ENCODE measurements around the gene PRICKLE1.
"Not testable (repeated sequence)": the region's sequence is repeated elsewhere in the genome, so short reads cannot be mapped to it uniquely, and the experiment has no call there.

Gene PRICKLE1

DNA sequence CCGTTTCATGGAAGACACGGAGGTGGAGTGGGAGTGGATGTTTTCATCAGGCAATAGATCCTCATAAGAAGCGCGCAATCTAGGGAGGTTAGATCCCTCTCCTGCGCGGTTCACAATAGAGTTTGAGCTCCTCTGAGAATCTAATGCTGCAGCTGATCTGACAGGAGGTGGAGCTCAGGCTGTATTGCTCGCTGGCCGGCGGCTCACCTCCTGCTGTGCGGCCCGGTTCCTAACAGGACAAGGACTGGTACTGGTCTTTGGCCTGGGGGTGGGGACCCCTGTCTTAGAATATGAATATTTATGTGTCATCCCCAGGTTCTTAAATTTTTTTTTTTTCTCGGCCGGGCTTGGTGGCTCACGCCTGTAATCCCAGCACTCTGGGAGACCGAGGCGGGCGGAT is 36.7 kb downstream of the PRICKLE1 start:
- DNase-seq: no peak

GRCh38 chr12:42550800-42551199 is 38.7 kb downstream of the PRICKLE1 start:
- no peak for DNase-seq

GRCh38 chr12:42546709-42547108 is 42.8 kb downstream of the PRICKLE1 start:
- DNase-seq: no peak

- DNase-seq: no peak
Measured at GRCh38 chr12:42541965-42542364, 47.6 kb downstream of the PRICKLE1 start.

DNA sequence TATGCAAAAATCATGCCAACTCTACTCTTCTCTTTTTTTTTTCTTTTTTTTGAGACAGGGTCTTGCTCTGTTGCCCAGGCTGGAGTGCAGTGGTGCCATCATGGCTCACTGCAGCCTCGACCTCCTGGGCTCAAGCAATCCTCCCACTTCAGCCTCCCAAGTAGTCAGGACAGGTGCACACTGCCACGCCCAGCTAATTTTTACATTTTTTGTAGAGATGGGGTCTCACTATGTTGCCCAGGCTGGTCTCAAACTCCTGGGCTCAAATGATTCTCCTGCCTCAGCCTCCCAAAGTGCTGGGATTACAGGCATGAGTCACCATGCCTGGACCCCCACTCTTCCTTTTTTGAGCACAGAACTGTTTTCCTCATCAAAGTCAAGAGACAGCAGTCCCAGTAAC is 48.2 kb downstream of the PRICKLE1 start:
- not testable (repeated sequence) for DNase-seq

GRCh38 chr12:42539696-42540095 is 49.9 kb downstream of the PRICKLE1 start:
- no peak for DNase-seq

DNA sequence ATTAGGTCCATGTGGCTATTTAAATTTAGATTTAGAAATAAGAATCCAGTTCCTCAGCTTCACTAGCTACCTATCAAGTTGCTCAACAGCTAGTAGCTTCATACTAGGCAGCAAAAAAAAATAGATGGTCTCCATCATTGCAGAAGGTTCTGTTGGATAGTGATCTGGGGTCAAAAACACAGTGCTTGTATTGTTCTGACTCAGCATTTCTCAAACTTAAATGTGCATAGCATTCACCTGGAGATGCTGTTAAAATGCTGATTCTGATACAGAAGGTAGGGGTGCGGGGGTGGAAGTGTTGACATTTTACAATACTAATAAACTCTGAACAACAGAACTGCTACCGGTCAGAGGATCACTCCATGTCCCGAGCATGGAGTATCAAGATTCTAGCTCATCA is 51.3 kb downstream of the PRICKLE1 start:
- no peak for DNase-seq

DNA sequence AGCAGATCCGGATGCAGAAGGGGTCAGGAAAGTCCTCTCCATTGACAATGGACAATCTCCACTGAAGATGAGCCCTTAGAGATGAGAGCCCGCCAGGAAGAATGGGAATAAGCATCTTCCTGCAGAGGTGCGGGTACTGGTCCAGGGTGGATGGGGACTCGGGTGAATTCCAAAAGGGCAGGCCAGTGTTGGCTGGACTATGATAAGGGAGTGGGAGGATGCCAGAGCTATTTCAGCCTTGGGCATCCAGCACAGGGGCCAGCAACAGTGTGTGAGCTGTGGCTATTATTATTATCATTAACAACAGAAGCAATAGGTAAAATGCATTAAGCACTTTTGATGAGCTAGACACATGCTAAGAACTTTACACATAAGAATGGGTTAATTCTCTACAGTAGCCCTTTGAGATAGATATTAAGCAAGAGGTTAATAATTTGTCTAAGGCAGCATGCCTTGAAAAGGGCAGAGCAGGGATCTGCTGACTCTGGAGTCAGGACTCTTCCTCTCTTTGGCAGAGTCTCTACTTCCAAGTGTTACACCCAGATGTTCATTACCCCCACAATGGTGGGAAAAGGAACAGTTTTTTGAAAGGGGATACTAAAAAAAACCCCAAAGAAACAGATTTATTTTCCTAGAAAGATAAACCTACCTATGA is 55.2 kb downstream of the PRICKLE1 start:
- no peak for DNase-seq

- DNase-seq: no peak
Measured at GRCh38 chr12:42530284-42530683, 59.3 kb downstream of the PRICKLE1 start.

DNA sequence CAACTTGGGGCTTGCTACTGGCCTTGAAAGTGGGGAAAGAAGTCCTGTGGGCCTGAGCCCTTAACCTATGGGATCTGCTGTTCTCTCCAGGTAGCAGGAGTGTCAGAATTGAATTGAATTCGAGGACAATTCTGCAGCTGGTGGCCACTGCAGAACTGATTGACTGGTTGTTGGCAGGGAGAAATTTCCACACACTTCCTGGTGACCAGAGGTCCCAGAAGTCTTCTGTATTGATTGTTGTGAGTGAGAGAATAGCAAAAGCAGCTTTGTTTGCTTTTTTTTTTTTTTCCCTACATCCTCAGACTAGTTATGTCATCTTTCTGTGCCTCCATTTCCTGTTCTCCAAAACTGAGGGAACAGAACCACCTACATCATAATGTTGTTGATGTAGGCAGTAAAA is 64.1 kb downstream of the PRICKLE1 start:
- no peak for DNase-seq

DNA sequence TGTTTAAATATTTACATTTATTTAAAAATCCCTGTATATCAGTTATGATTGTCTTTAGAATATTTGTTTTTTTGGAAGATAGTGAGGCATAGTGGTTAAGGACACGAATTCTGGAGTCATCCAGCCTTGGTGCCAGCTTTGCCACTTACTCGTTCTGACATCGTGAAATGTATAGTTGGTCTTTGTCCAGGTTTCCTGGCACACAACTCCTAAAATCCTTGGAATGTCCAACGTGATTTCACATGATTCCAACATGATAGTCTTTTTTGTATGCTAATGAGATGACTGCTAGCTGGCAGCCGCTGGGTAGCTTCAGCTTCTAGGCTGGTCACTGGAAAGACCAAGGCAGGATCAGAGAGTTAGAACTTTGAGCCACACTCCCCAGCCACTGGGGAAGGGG is 64.8 kb downstream of the PRICKLE1 start:
- no peak for DNase-seq

GRCh38 chr12:42516573-42516972 is 73.0 kb downstream of the PRICKLE1 start:
- no peak for DNase-seq

DNA sequence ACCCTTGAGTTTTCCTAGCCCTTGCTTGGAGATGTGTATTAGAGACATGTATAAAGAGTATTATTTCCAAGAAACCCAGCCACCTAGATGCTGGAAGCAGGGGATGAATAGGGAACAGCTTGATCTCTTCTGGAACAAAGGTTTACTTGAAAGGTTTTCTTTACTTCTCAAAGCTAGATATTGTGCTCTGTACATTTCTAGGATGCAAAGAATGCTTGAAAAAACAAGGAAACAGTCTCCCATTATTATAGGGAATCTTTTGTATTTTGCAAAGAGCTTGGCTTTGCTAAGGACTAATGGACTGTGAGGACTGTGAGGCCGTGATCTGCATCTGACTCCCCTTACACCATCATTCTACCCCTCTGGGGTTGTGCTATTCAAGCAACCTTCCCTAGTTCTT is 77.9 kb downstream of the PRICKLE1 start:
- DNase-seq: no peak

- DNase-seq: no peak
Measured at GRCh38 chr12:42510823-42511222, 78.7 kb downstream of the PRICKLE1 start.

DNA sequence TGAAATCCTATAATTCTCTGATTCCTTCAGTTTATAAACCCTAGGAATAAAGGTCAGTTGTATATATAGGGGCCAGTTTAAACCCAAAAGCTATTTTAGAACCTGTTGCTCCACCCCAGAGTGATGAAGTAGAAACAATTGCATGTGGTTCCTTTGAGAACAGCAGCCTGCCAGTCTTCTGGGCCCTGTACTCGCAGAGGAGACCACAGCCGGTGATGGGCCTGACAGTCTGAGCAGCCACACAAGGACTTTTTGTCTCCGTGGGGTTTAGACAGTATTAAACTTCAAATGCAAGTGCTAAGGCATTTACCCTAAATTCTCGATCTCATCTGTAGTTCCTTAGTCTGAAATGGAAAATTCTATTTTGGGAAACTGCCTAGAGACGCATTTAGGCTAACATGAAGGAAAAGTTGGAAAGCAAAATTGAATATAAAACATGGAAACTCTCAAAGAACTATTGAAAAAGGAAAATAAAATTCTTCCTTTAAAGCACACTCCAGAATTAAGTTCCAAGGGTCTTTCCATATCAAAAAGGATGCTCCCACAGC is 80.6 kb downstream of the PRICKLE1 start:
- DNase-seq: no peak

DNA sequence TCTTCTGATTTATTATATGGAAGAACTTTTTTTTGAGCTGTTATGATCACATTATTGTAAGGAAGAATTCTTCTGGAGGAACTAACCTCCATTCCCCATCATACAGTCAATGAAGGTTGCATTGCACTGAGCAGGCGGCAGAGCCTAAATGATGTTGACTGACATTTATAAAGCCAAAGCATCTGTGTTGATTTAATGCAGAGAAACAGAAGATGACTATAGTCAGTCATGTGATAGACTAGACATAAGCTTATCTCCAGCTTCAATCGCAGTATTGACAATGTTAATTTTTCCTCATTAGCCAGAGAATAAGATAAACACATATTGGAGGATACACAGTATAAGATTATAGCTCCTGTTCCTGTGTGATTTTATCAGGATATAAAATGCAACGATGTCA is 82.0 kb downstream of the PRICKLE1 start:
- DNase-seq: no peak

DNA sequence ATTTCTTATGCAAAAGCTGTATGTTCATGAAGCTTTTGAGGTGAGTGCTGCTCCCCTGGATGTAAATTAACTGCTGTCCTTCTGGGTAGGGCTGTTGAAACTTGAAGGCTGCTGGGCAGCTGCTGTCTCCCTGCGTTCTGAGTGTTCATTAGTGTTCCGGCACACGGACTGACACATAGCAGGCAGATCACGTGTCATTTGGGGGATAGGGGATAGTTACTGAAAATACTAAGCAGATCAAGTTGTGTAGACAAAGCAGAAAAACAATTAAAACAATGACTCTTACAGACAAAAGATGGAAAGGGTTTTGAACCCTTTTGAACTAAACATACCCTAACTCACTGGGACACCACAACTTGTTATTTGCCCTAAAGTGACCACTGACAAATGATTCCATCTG is 82.5 kb downstream of the PRICKLE1 start:
- DNase-seq: no peak

- no peak for DNase-seq
Measured at GRCh38 chr12:42504049-42504448, 85.5 kb downstream of the PRICKLE1 start.

- no peak for DNase-seq
Measured at GRCh38 chr12:42502682-42503081, 86.9 kb downstream of the PRICKLE1 start.

GRCh38 chr12:42498549-42499247 is 90.8 kb downstream of the PRICKLE1 start:
- no peak for DNase-seq

DNA sequence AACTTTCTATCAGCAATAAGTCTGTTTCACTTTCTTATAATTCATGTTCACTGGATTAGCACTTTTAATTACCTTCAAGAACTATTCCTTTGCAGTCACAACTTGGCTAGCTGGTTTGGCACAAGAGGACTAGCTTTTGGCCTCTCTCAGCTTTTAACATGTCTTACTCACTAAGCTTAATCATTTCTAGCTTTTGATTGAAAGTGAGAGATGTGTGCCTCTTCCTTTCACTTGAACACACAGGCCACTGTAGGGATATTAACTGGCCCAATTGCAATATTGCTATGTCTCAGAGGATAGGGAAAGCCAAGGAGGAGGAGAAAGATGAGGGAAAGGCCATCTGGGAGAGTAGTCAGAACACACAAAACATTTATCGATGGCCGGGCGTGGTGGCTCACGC is 92.7 kb downstream of the PRICKLE1 start:
- DNase-seq: no peak

DNA sequence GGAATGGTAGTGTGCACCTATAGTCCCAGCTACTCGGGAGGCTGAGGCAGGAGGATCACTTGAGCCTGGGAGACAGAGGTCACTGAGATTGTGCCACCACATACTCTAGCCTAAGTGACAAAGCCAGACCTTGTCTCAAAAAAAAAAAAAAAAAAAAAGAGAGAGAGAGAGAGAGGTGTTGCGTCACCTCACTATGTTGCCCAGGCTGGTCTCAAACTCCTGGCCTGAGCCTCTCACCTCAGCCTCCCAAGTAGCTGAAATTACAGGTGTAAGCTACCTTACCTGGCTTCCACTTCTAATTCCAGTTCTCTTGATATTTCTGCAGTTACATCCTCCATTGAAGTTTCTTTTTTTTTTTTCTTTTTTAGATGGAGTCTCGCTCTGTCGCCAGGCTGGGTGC is 94.3 kb downstream of the PRICKLE1 start:
- no peak for DNase-seq

DNA sequence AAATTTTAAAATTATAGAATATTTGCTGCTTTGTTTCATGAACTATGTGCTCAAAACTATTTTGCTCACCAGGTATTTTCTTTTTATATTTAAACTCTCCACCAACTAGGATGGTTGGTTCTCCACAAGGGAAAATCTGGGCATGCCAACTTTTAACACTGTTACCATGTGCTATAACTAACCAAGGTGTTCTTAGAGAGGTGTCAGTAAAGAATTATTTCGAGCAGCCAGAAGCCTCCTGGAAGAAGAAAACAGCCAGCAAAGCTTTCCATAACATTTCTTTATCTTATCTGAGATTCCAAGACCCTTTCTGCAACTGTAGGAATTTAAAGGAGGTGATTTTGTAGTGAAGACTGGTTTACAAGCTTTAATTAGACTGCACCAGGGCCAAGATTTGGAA is 97.3 kb downstream of the PRICKLE1 start:
- no peak for DNase-seq

GRCh38 chr12:42490261-42490842 is 99.2 kb downstream of the PRICKLE1 start:
- DNase-seq: no peak

Data from SHP77 (cell line).